Activated naive CD4-positive, alpha-beta T cell treated with anti-CD3 and anti-CD28 coated beads for 36 hours (primary cell): ENCODE measurements around the gene ZNF444. TPM values are rescaled to one million over a fixed set of nuclear protein-coding genes. Genes with fewer than 3 reads are reported as not detected.

Experiments
- total RNA-seq, 2 experiments: library from RNA; stranded (reverse); gene quantifications; one replicate each; pipeline ENCODE4 v1.2.3, GENCODE V29; 2021

ZNF444 gene
- total RNA-seq, 2 experiments from 2014 or later = 17.8 to 21.4 TPM

Other genes with a start within 250 kb of the ZNF444 start
- gene NLRP13, start 209.0 kb upstream of the ZNF444 start, total RNA-seq = not detected
- gene NLRP8, start 193.5 kb upstream of the ZNF444 start, total RNA-seq = not detected
- not detected for gene NLRP5, start 154.5 kb upstream of the ZNF444 start, total RNA-seq
- gene ZNF787, start 20.0 kb upstream of the ZNF444 start, total RNA-seq = 10 to 100 TPM; 24.2 to 26.1 TPM
- gene GALP, start 34.7 kb downstream of the ZNF444 start, total RNA-seq = not detected
- gene ZSCAN5B, start 56.5 kb downstream of the ZNF444 start, total RNA-seq = not detected
- not detected for gene ZSCAN5C, start 61.0 kb downstream of the ZNF444 start, total RNA-seq
- gene EDDM13, start 131.5 kb downstream of the ZNF444 start, total RNA-seq = 1 to 10 TPM; 1.1 to 1.8 TPM
- gene ZSCAN5A, start 173.6 kb downstream of the ZNF444 start, total RNA-seq = 1 to 10 TPM; 3.7 to 4.1 TPM